ENCODE measurements around the gene PDE4C.
"Not testable (repeated sequence)": the region's sequence is repeated elsewhere in the genome, so short reads cannot be mapped to it uniquely, and the experiment has no call there.

DNA sequence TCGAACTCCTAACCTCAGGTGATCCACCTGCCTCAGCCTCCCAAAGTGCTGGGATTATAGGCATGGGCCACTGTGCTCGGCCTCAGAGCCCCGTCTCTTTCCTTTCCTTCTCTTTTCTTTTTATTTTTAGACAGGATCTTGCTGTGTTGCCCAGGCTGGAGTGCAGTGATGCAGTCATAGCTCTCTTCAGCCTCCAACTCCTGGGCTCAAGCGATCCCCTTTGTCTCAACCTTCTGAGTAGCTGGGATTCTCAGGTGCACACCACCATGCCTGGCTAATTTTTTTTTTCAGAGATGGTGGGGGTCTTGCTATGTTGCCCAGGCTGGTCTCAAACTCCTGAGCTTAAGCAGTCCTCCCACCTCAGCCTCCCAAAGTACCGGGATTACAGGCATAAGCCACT is 16.3 kb downstream of the PDE4C start:
- TF ChIP-seq POLR2AphosphoS5 (IDR thresholded peaks at IDR 0.05; ENCODE audit: low read depth, low read length); POLR2A (IDR thresholded peaks at IDR 0.05; ENCODE audit: low read depth, low read length); POU2F2 (IDR thresholded peaks at IDR 0.05; ENCODE audit: low read depth, low read length); TAF1 (IDR thresholded peaks at IDR 0.05; ENCODE audit: low read depth, low read length); SPI1 (IDR thresholded peaks at IDR 0.05; ENCODE audit: low read depth, low read length); PAX5 (IDR thresholded peaks at IDR 0.05; ENCODE audit: insufficient read depth, low read length, severe bottlenecking): not testable (repeated sequence)
